Endothelial cell (in vitro differentiated cells): ENCODE results near the gene CARM1. TPM values are rescaled to one million over a fixed set of nuclear protein-coding genes. Genes with fewer than 3 reads are reported as not detected.
"Not testable (repeated sequence)": the region's sequence is repeated elsewhere in the genome, so short reads cannot be mapped to it uniquely, and the experiment has no call there.

Experiments used
- DNase-seq: peaks from one replicate; pipeline ENCODE4 v3.0.0; 2021; ENCODE audit warnings: low spot score
- H3K27ac Mint-ChIP-seq: one replicate; pipeline ENCODE4 v1.8.0; 2021; ENCODE audit warnings: mixed read lengths, inconsistent platforms; ENCODE audit not compliant: unreplicated experiment
- H3K27me3 Mint-ChIP-seq: one replicate; pipeline ENCODE4 v1.8.0; 2021; ENCODE audit warnings: mild to moderate bottlenecking, moderate library complexity, mixed read lengths, inconsistent platforms; ENCODE audit not compliant: unreplicated experiment
- H3K36me3 Mint-ChIP-seq: one replicate; pipeline ENCODE4 v1.8.0; 2021; ENCODE audit warnings: mild to moderate bottlenecking, low read depth, mixed read lengths, inconsistent platforms; ENCODE audit not compliant: unreplicated experiment
- H3K4me1 Mint-ChIP-seq: one replicate; pipeline ENCODE4 v1.8.0; 2021; ENCODE audit warnings: mild to moderate bottlenecking, mixed read lengths, inconsistent platforms; ENCODE audit not compliant: unreplicated experiment
- H3K4me3 Mint-ChIP-seq: one replicate; pipeline ENCODE4 v1.8.0; 2021; ENCODE audit warnings: mild to moderate bottlenecking, mixed read lengths, inconsistent platforms; ENCODE audit not compliant: unreplicated experiment
- H3K9me3 Mint-ChIP-seq: one replicate; pipeline ENCODE4 v1.8.0; 2021; ENCODE audit warnings: mixed read lengths, inconsistent platforms; ENCODE audit not compliant: unreplicated experiment
- CTCF ChIP-seq: fragments of 200-600 bp; sonication (generic); IDR thresholded peaks from one replicate; pipeline ENCODE4 v1.5.0; 2021; ENCODE audit warnings: antibody characterized with exemption; ENCODE audit not compliant: unreplicated experiment
- total RNA-seq: library from RNA; stranded (reverse); fragmentation: NEBNext Ultra II Directional; extraction: Animal tissue kit (Norgen Biotek cat#: 25700); gene quantifications from one replicate; pipeline ENCODE4 v1.2.1, GENCODE V29; 2021; ENCODE audit not compliant: unreplicated experiment

Gene CARM1
- total RNA-seq, 1 donor from 2014 or later = 63.2 TPM

- Mint-ChIP-seq H3K27me3 (peaks cover 7% of the 10 kb centered on the region), H3K4me1 (peaks cover 4% of the 10 kb centered on the region), H3K27ac (no peak overlapping the region), H3K9me3 (no peaks in the 10 kb centered on the region), H3K36me3 (no peaks in the 10 kb centered on the region), H3K4me3 (no peak overlapping the region)
- DNase-seq = no peak
- no peak for TF ChIP-seq CTCF
Measured at GRCh38 chr19:10863107-10863717, 8.1 kb upstream of the CARM1 start.

GRCh38 chr19:10864538-10864899 is 6.8 kb upstream of the CARM1 start:
- Mint-ChIP-seq H3K27ac (peak overlapping the region; percentile 6), H3K36me3 (no peaks in the 10 kb centered on the region), H3K4me1 (peaks cover 4% of the 10 kb centered on the region), H3K4me3 (no peak overlapping the region), H3K27me3 (peaks cover 14% of the 10 kb centered on the region), H3K9me3 (no peaks in the 10 kb centered on the region)
- peak; percentile 87 for DNase-seq
- TF ChIP-seq CTCF = peak; percentile 70

- Mint-ChIP-seq H3K27me3 (peaks cover 20% of the 10 kb centered on the region), H3K4me3 (no peak overlapping the region), H3K4me1 (peaks cover 4% of the 10 kb centered on the region), H3K27ac (no peak overlapping the region), H3K36me3 (peaks cover 3% of the 10 kb centered on the region), H3K9me3 (no peaks in the 10 kb centered on the region)
- no peak for TF ChIP-seq CTCF
- no peak for DNase-seq
Measured at GRCh38 chr19:10866495-10866894, 4.9 kb upstream of the CARM1 start.

GRCh38 chr19:10868872-10869547 is 2.3 kb upstream of the CARM1 start:
- Mint-ChIP-seq H3K27ac (peak overlapping the region; percentile 36), H3K27me3 (peaks cover 20% of the 10 kb centered on the region), H3K4me1 (peaks cover 11% of the 10 kb centered on the region), H3K36me3 (peaks cover 3% of the 10 kb centered on the region), H3K9me3 (no peaks in the 10 kb centered on the region), H3K4me3 (no peak overlapping the region)
- no peak for DNase-seq
- TF ChIP-seq CTCF = no peak

- not testable (repeated sequence) for DNase-seq, H3K9me3 Mint-ChIP-seq, H3K36me3 Mint-ChIP-seq, H3K4me1 Mint-ChIP-seq, H3K4me3 Mint-ChIP-seq
- H3K27me3 Mint-ChIP-seq = peaks cover 19% of the 10 kb centered on the region
- H3K27ac Mint-ChIP-seq = peak overlapping the region; percentile 32
Measured at GRCh38 chr19:10869872-10870311, 1.5 kb upstream of the CARM1 start.
